Pancreas (tissue), 10 donors: ENCODE measurements around the gene C1QL4. TPM values are rescaled to one million over a fixed set of nuclear protein-coding genes. Genes with fewer than 3 reads are reported as not detected.

Source experiments
- ATAC-seq, 4 donors: fragments of 200-7000 bp; cut with Tn5 transposase; one replicate each; pipeline versions ENCODE4 v1.8.0 to v1.9.1; 2020; ENCODE audit warnings: mild to moderate bottlenecking in 4 of 4, moderate library complexity in 4 of 4
- DNase-seq, 6 donors: peaks; one replicate each; pipeline ENCODE4 v3.0.0-alpha.2; 2020
- FAIRE-seq: peaks from 2 replicates; lab custom pipeline; 2012; peaks lifted over from hg19 to GRCh38; lab: Jason Lieb, UNC
- H3K27ac ChIP-seq, 4 donors: fragments of 200-600 bp; sonication (generic); 1 replicate in 3 of 4; 2 replicates in 1 of 4; pipeline versions ENCODE4 v1.5.0 to v1.8.0; 2020
- H3K27me3 ChIP-seq, 4 donors: fragments of 200-600 bp; one replicate each; pipeline ENCODE4 v1.8.0; 2021
- H3K36me3 ChIP-seq, 3 donors: fragments of 200-600 bp; sonication (generic) in 1 of 3; one replicate each; pipeline versions ENCODE4 v1.5.0 to v1.8.0; 2020 to 2021
- H3K4me1 ChIP-seq, 3 donors: fragments of 200-600 bp; one replicate each; pipeline ENCODE4 v1.8.0; 2021
- H3K4me3 ChIP-seq, 4 donors: fragments of 200-600 bp; sonication (generic) in 2 of 4; one replicate each; pipeline versions ENCODE4 v1.5.0 to v1.8.0; 2020 to 2021
- H3K9me3 ChIP-seq, 4 donors: fragments of 200-600 bp; one replicate each; pipeline ENCODE4 v1.8.0; 2021
- WGBS, 2 donors: extraction: QIAGEN DNeasy Blood & Tissue Kit; methylation state at CpG; one replicate each; pipeline ENCODE4 v1.1.7; 2013; 5-methylcytosine and 5-hydroxymethylcytosine counted together
- intact Hi-C, 3 donors: fragments of 100-400 bp; cut with DNase I; formaldehyde crosslinking; loops; one replicate each; pipeline versions ENCODE4 v1.11.1 to v1.14.2; 2022
- polyA plus RNA-seq, 2 donors: library from polyadenylated mRNA; stranded (reverse); fragments of 200-250 nt; gene quantifications; one replicate each; pipeline ENCODE4 v1.2.3, GENCODE V29; 2013
- total RNA-seq, 6 donors: library from RNA; stranded (reverse); fragmentation: NEBNext Ultra II Directional in 4 of 6; extraction: Animal tissue kit (Norgen Biotek cat#: 25700) in 4 of 6; gene quantifications; one replicate each; pipeline versions ENCODE4 v1.2.1 to v1.2.4, GENCODE V29; 2021 to 2023
- TF ChIP-seq, protein P1 (sequence below), 4 donors: fragments of 200-600 bp; sonication (generic) in 3 of 4; IDR thresholded peaks; one replicate each; pipeline versions ENCODE4 v1.5.0 to v1.8.0; 2021; ENCODE audit warnings: antibody characterized with exemption in 4 of 4
- donor health status: healthy with polysubstance abuse.
- donor health status: DM: no; HTN: no; CAD: no; lungs with moderate emphysema.
- donor health status: DM: no; HTN: no; CAD: no.
- donor health status: control.
- donor health status: control.
- donor health status: Bipolar disorder and iron deficiency.
- donor health status: DM: yes; HTN: yes; CAD: no.
- donor health status: DM: no; HTN: no; CAD: no.
- donor health status: DM: no; HTN: no; CAD: no.
- donor health status: DM: yes; HTN: yes; CAD: no.

C1QL4 gene
- total and polyA plus RNA-seq, 8 donors, result not detected

DNA sequence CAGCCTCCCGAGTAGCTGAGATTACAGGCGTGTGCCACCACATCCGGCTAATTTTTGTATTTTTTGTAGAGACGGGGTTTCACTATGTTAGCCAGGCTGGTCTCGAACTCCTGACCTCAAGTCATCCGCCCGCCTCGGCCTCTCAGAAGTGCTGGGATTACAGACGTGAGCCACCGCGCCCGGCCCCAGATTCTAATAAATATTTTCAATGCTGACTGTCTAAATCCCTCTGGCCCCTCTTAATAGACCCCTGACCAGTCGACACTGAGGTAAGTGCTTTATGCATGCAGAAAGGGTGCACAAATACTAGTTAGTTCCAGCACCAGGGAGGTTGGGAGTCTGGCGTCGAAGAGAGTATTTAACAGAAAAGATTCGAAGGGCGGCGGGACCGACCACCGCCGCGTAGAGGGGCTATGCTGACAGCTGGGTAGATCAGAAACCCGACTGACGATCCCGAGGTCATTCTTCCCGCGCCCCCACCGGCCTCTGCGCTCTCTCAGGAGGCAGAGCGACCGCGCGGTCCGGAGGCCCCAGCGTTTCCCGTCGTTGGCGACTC, 29.2 kb upstream of the C1QL4 start:
- Histone ChIP-seq H3K27me3 (no peaks in the 10 kb centered on the region), H3K9me3 (no peaks in the 10 kb centered on the region), H3K4me1 (peaks cover 0 to 12% (median 12%) of the 10 kb centered on the region in 3 donors), H3K4me3 (peak overlapping the region; percentile 74 to 87 (median 84)), H3K27ac (peak overlapping the region; percentile 74 to 93 (median 85)), H3K36me3 (no peaks in the 10 kb centered on the region)
- intact Hi-C loops, result loop anchor here in 1 of 3 donors (10.0 kb wide), 1 partner anchor 209 kb away; no protein-coding TSS in a partner anchor
- FAIRE-seq (no peak), DNase-seq (no peak), ATAC-seq (peak; percentile 30 to 42 (median 36))
- 11 to 15% methylated on average over 38 of the region's 38 CpGs for WGBS, 2 donors
- TF ChIP-seq, protein P1, sequence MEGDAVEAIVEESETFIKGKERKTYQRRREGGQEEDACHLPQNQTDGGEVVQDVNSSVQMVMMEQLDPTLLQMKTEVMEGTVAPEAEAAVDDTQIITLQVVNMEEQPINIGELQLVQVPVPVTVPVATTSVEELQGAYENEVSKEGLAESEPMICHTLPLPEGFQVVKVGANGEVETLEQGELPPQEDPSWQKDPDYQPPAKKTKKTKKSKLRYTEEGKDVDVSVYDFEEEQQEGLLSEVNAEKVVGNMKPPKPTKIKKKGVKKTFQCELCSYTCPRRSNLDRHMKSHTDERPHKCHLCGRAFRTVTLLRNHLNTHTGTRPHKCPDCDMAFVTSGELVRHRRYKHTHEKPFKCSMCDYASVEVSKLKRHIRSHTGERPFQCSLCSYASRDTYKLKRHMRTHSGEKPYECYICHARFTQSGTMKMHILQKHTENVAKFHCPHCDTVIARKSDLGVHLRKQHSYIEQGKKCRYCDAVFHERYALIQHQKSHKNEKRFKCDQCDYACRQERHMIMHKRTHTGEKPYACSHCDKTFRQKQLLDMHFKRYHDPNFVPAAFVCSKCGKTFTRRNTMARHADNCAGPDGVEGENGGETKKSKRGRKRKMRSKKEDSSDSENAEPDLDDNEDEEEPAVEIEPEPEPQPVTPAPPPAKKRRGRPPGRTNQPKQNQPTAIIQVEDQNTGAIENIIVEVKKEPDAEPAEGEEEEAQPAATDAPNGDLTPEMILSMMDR (IDR thresholded peaks at IDR 0.05), result no peak

DNA sequence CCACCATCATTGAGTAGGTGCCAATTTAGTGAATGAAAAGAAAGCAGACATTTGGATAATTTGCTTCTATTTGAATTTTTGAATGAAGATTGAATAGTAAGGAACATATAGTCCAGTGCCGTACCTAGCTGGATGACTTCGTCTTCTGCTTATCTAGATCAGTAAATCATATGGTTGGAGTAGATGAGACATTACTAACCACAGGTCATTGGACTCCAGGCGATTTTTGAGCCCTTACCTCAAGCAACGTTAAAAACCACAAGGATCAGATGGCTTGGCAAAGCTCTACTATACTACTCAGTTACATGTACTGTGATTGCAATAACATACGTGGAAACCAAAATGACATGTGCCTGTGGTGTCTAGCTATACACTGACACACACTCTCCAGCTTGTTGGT, 28.6 kb upstream of the C1QL4 start:
- ATAC-seq, result no peak
- TF ChIP-seq, protein P1 (IDR thresholded peaks at IDR 0.05), result no peak
- Histone ChIP-seq H3K4me1 (peaks cover 0 to 12% (median 12%) of the 10 kb centered on the region in 3 donors), H3K36me3 (no peaks in the 10 kb centered on the region), H3K27me3 (no peaks in the 10 kb centered on the region), H3K27ac (no peak overlapping the region), H3K4me3 (no peak overlapping the region), H3K9me3 (no peaks in the 10 kb centered on the region)
- no peak for FAIRE-seq
- intact Hi-C loops, result loop anchor here in 1 of 3 donors (10.0 kb wide), 1 partner anchor 209 kb away; no protein-coding TSS in a partner anchor
- no peak for DNase-seq
- WGBS, 2 donors, result 76 to 78% methylated on average over 5 of the region's 5 CpGs

DNA sequence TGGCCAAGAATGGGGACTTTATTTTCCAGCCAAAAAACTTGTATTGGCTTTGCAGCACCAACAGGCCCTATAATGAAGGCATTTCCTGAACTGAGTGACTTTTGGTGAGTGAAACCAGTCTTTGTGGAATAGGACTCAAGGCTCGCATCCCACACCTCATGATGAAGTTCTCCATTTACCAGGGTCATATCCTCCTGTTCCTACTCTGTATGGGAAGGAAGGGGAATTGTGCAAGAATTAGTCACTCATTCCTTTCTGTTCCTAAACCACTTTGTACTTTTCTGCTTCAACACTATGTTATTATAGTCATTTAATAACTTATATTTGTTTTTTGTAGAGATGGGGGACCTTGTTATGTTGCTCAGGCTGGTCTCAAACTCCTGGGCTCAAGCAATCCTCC, 28.0 kb upstream of the C1QL4 start:
- H3K27ac ChIP-seq, result no peak overlapping the region
- FAIRE-seq (no peak), DNase-seq (no peak), ATAC-seq (no peak)
- H3K27me3 ChIP-seq, result no peaks in the 10 kb centered on the region
- H3K36me3 ChIP-seq, result no peaks in the 10 kb centered on the region
- H3K9me3 ChIP-seq, result no peaks in the 10 kb centered on the region
- intact Hi-C loops, result loop anchor here in 1 of 3 donors (10.0 kb wide), 1 partner anchor 210 kb away; no protein-coding TSS in a partner anchor
- H3K4me1 ChIP-seq, result peaks cover 0 to 12% (median 11%) of the 10 kb centered on the region in 3 donors
- 87 to 93% methylated on average over 1 of the region's 1 CpG for WGBS, 2 donors
- no peak overlapping the region for H3K4me3 ChIP-seq
- TF ChIP-seq, protein P1 (IDR thresholded peaks at IDR 0.05), result no peak

DNA sequence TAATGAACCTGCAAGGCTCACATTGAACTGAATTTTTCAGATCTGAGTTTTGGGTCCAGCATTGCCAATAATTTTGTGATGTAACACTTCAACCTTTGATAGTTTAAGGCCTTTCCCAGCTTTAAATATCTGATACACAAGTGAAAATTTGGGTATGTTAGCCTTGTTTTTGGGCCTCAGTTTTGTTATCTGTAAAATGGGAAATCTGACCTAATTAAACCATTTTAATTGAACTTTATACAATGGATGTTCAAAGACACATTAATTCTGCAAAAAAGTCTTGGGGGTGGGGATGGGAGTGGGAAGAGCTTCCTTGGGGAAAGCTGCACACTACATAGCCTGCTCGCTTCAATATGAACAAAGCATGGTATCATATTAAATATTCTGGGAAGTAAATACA, 25.1 kb upstream of the C1QL4 start:
- Histone ChIP-seq H3K9me3 (no peaks in the 10 kb centered on the region), H3K27ac (no peak overlapping the region), H3K27me3 (no peaks in the 10 kb centered on the region), H3K36me3 (no peaks in the 10 kb centered on the region), H3K4me3 (no peak overlapping the region), H3K4me1 (no peaks in the 10 kb centered on the region)
- DNase-seq (no peak), FAIRE-seq (no peak), ATAC-seq (no peak)
- intact Hi-C loops, result loop anchor here in 1 of 3 donors (10.0 kb wide), 1 partner anchor 213 kb away; no protein-coding TSS in a partner anchor
- TF ChIP-seq, protein P1 (IDR thresholded peaks at IDR 0.05), result no peak
- 90 to 93% methylated on average over 1 of the region's 1 CpG for whole genome bisulfite sequencing, 2 donors

DNA sequence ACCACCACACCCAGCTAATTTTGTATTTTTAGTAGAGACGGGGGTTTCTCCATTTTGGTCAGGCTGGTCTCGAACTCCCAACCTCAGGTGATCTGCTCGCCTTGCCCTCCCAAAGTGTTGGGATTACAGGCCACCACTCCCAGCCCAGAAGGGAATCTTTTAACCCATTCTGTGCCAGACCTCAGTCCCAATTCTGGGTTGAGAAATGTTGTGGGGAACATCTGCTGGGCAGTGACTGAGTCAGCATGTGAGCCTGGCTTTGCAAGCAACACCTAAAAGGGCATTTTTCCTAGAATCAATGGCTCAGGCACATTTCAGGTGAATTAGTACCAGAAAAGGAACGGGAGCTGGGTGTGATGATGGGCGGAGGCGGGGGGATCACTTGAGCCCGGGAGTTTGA, 22.7 kb upstream of the C1QL4 start:
- FAIRE-seq, result no peak
- Histone ChIP-seq H3K9me3 (no peaks in the 10 kb centered on the region), H3K27me3 (no peaks in the 10 kb centered on the region), H3K4me3 (no peak overlapping the region), H3K36me3 (no peaks in the 10 kb centered on the region), H3K4me1 (no peaks in the 10 kb centered on the region), H3K27ac (no peak overlapping the region)
- whole genome bisulfite sequencing, 2 donors, result 72 to 78% methylated on average over 7 of the region's 7 CpGs
- ATAC-seq, result no peak
- no peak for DNase-seq
- intact Hi-C loops, result loop anchor here in 2 of 3 donors (5.0 to 10.0 kb wide), 2 partner anchors 153 to 215 kb away; no protein-coding TSS in a partner anchor
- TF ChIP-seq, protein P1 (IDR thresholded peaks at IDR 0.05), result no peak
